Astrocyte (in vitro differentiated cells and primary cell): ENCODE measurements around the gene ALCAM. TPM values are rescaled to one million over a fixed set of nuclear protein-coding genes. Genes with fewer than 3 reads are reported as not detected.

Source experiments
- DNase-seq: peaks from one replicate; pipeline ENCODE4 v3.0.0-alpha.2; 2010; ENCODE audit warnings: low read depth
- FAIRE-seq: peaks from 2 replicates; lab custom pipeline; 2011; peaks lifted over from hg19 to GRCh38; lab: Jason Lieb, UNC
- H2AFZ ChIP-seq: 2 replicates; pipeline ENCODE4 v1.6.0; 2012; ENCODE audit warnings: low read depth, low read length, inconsistent platforms
- H3K27ac ChIP-seq: 2 replicates; pipeline ENCODE4 v1.5.1; 2011; ENCODE audit warnings: low read depth, low read length, inconsistent platforms
- H3K27me3 ChIP-seq: 2 replicates; pipeline ENCODE4 v1.6.0; 2011; ENCODE audit warnings: low read length, inconsistent platforms; ENCODE audit not compliant: insufficient read depth
- H3K36me3 ChIP-seq: 2 replicates; pipeline ENCODE4 v1.5.1; 2011; ENCODE audit warnings: low read length, inconsistent platforms; ENCODE audit not compliant: insufficient read depth
- H3K4me1 ChIP-seq: 2 replicates; pipeline ENCODE4 v1.5.1; 2011; ENCODE audit warnings: low read length, inconsistent platforms; ENCODE audit not compliant: insufficient read depth
- H3K4me2 ChIP-seq: 2 replicates; pipeline ENCODE4 v1.6.0; 2012; ENCODE audit warnings: low read length, inconsistent platforms
- H3K4me3 ChIP-seq: 2 replicates; pipeline ENCODE4 v1.5.1; 2011; ENCODE audit warnings: low read depth, mild to moderate bottlenecking, low read length, inconsistent platforms; ENCODE audit not compliant: insufficient read depth
- H3K79me2 ChIP-seq: 2 replicates; pipeline ENCODE4 v1.6.0; 2012; ENCODE audit warnings: mild to moderate bottlenecking, low read length, inconsistent platforms; ENCODE audit not compliant: insufficient read depth
- H3K9ac ChIP-seq: 2 replicates; pipeline ENCODE4 v1.6.0; 2012; ENCODE audit warnings: mild to moderate bottlenecking, low read length, inconsistent platforms
- H3K9me3 ChIP-seq: 2 replicates; pipeline ENCODE4 v1.5.1; 2012; ENCODE audit warnings: low read depth, mild to moderate bottlenecking, low read length, inconsistent platforms; ENCODE audit not compliant: insufficient read depth
- H4K20me1 ChIP-seq: 2 replicates; pipeline ENCODE4 v1.6.0; 2012; ENCODE audit warnings: low read length, inconsistent platforms; ENCODE audit not compliant: insufficient read depth
- H3K27ac Mint-ChIP-seq: one replicate; pipeline ENCODE4 v1.8.0; 2021; ENCODE audit warnings: mild to moderate bottlenecking, mixed read lengths; ENCODE audit not compliant: unreplicated experiment
- H3K27me3 Mint-ChIP-seq: one replicate; pipeline ENCODE4 v1.8.0; 2021; ENCODE audit warnings: low read depth, mixed read lengths; ENCODE audit not compliant: unreplicated experiment
- H3K36me3 Mint-ChIP-seq: one replicate; pipeline ENCODE4 v1.8.0; 2021; ENCODE audit warnings: low read depth, mixed read lengths; ENCODE audit not compliant: unreplicated experiment
- H3K4me1 Mint-ChIP-seq: one replicate; pipeline ENCODE4 v1.8.0; 2021; ENCODE audit warnings: low read depth, mixed read lengths; ENCODE audit not compliant: unreplicated experiment
- H3K4me3 Mint-ChIP-seq: one replicate; pipeline ENCODE4 v1.8.0; 2021; ENCODE audit warnings: mild to moderate bottlenecking, moderate library complexity, mixed read lengths; ENCODE audit not compliant: unreplicated experiment
- H3K9me3 Mint-ChIP-seq: one replicate; pipeline ENCODE4 v1.8.0; 2021; ENCODE audit warnings: mild to moderate bottlenecking, mixed read lengths; ENCODE audit not compliant: unreplicated experiment
- CTCF ChIP-seq: IDR thresholded peaks from 2 replicates; pipeline ENCODE4 v1.5.1; 2011; ENCODE audit warnings: low read depth, mild to moderate bottlenecking, inconsistent platforms, low read length, moderate library complexity; ENCODE audit not compliant: insufficient read depth
- EZH2 ChIP-seq: IDR thresholded peaks from 2 replicates; pipeline ENCODE4 v1.6.1; 2012; ENCODE audit warnings: mild to moderate bottlenecking, low read length, inconsistent platforms; ENCODE audit not compliant: insufficient read depth
- total RNA-seq: library from RNA; stranded (reverse); gene quantifications from 2 replicates; pipeline ENCODE4 v1.2.1, GENCODE V29; 2021

Gene ALCAM
- total RNA-seq, 1 donor from 2014 or later: 154 TPM

GRCh38 chr3:105538483-105538882 is 171.8 kb downstream of the ALCAM start:
- H3K27ac Mint-ChIP-seq: no peak overlapping the region
- Histone ChIP-seq H4K20me1 (no peaks in the 10 kb centered on the region), H3K4me3 (no peak overlapping the region), H3K4me1 (peaks cover 3% of the 10 kb centered on the region), H3K79me2 (no peaks in the 10 kb centered on the region), H3K36me3 (peaks cover 38% of the 10 kb centered on the region), H3K9me3 (no peaks in the 10 kb centered on the region), H2AFZ (no peak overlapping the region), H3K27ac (no peak overlapping the region), H3K9ac (no peak overlapping the region), H3K4me2 (no peak overlapping the region), H3K27me3 (no peaks in the 10 kb centered on the region)
- no peak for DNase-seq
- no peak overlapping the region for H3K4me3 Mint-ChIP-seq
- no peaks in the 10 kb centered on the region for H3K27me3 Mint-ChIP-seq
- TF ChIP-seq EZH2 (no peak), CTCF (no peak)
- H3K36me3 Mint-ChIP-seq: peaks cover 23% of the 10 kb centered on the region
- no peak for FAIRE-seq
- H3K9me3 Mint-ChIP-seq: no peaks in the 10 kb centered on the region
- peaks cover 13% of the 10 kb centered on the region for H3K4me1 Mint-ChIP-seq

- H3K4me3 Mint-ChIP-seq: no peak overlapping the region
- no peak overlapping the region for H2AFZ ChIP-seq
- H3K36me3 ChIP-seq: peaks cover 40% of the 10 kb centered on the region
- no peak overlapping the region for H3K4me2 ChIP-seq
- H3K27ac Mint-ChIP-seq: no peak overlapping the region
- peaks cover 32% of the 10 kb centered on the region for H3K36me3 Mint-ChIP-seq
- no peaks in the 10 kb centered on the region for H3K4me1 ChIP-seq
- no peak overlapping the region for H3K4me3 ChIP-seq
- no peak for DNase-seq
- peaks cover 3% of the 10 kb centered on the region for H3K4me1 Mint-ChIP-seq
- no peaks in the 10 kb centered on the region for H3K27me3 ChIP-seq
- H3K27ac ChIP-seq: no peak overlapping the region
- no peak for FAIRE-seq
- no peaks in the 10 kb centered on the region for H3K79me2 ChIP-seq
- no peaks in the 10 kb centered on the region for H3K9me3 Mint-ChIP-seq
- H3K9ac ChIP-seq: no peak overlapping the region
- H3K27me3 Mint-ChIP-seq: no peaks in the 10 kb centered on the region
- no peaks in the 10 kb centered on the region for H4K20me1 ChIP-seq
- no peak for TF ChIP-seq CTCF
- no peak for TF ChIP-seq EZH2
- no peaks in the 10 kb centered on the region for H3K9me3 ChIP-seq
These were observed 173.2 kb downstream of the ALCAM start for GRCh38 chr3:105539897-105540296.

GRCh38 chr3:105542282-105543019 is 175.7 kb downstream of the ALCAM start:
- FAIRE-seq: peak; percentile 26
- Histone ChIP-seq H2AFZ (no peak overlapping the region), H4K20me1 (no peaks in the 10 kb centered on the region), H3K9me3 (no peaks in the 10 kb centered on the region), H3K4me1 (no peaks in the 10 kb centered on the region), H3K4me2 (no peak overlapping the region), H3K79me2 (no peaks in the 10 kb centered on the region), H3K27me3 (no peaks in the 10 kb centered on the region), H3K27ac (no peak overlapping the region), H3K36me3 (peaks cover 55% of the 10 kb centered on the region), H3K9ac (no peak overlapping the region), H3K4me3 (no peak overlapping the region)
- Mint-ChIP-seq H3K9me3 (no peaks in the 10 kb centered on the region), H3K4me1 (peaks cover 3% of the 10 kb centered on the region), H3K27ac (no peak overlapping the region), H3K27me3 (no peaks in the 10 kb centered on the region), H3K4me3 (no peak overlapping the region), H3K36me3 (peaks cover 25% of the 10 kb centered on the region)
- no peak for DNase-seq
- TF ChIP-seq EZH2 (no peak), CTCF (no peak)
